ENCODE measurements around the gene UPK3A. TPM values are rescaled to one million over a fixed set of nuclear protein-coding genes. Genes with fewer than 3 reads are reported as not detected.
A peak's percentile ranks its signal among the peaks of the same experiment; 100 is the strongest.

Gene UPK3A
- total RNA-seq, 1 donor from 2014 or later: not detected

DNA sequence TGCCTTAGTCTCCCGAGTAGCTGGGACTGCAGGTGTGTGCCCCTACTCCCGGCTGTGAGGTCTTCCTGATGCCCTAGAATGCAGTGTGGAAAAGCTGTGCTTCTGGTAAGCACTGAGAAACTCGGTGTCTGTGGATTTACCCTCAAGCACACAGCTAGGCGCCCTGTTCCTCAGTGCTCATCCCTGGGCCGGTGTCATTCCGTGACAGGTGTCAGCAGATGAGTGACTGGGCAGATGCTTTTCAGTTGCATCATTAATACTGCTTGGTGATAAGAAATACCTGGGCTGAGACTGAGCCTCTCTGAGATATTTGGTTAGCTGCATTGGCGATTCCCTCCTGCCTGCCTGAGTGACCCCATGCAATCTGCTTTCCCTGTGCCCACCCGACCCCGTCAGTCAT, 46.7 kb downstream of the UPK3A start:
- no peak for DNase-seq (ENCODE audit: low spot score)
- TF ChIP-seq, protein P1, sequence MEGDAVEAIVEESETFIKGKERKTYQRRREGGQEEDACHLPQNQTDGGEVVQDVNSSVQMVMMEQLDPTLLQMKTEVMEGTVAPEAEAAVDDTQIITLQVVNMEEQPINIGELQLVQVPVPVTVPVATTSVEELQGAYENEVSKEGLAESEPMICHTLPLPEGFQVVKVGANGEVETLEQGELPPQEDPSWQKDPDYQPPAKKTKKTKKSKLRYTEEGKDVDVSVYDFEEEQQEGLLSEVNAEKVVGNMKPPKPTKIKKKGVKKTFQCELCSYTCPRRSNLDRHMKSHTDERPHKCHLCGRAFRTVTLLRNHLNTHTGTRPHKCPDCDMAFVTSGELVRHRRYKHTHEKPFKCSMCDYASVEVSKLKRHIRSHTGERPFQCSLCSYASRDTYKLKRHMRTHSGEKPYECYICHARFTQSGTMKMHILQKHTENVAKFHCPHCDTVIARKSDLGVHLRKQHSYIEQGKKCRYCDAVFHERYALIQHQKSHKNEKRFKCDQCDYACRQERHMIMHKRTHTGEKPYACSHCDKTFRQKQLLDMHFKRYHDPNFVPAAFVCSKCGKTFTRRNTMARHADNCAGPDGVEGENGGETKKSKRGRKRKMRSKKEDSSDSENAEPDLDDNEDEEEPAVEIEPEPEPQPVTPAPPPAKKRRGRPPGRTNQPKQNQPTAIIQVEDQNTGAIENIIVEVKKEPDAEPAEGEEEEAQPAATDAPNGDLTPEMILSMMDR (IDR thresholded peaks at IDR 0.05): no peak
- no peaks in the 10 kb centered on the region for H3K9me3 Mint-ChIP-seq (ENCODE audit: low read depth)
- peaks cover 25% of the 10 kb centered on the region for H3K36me3 Mint-ChIP-seq (ENCODE audit: low read depth)
- H3K4me3 Mint-ChIP-seq (ENCODE audit: unreplicated experiment): no peak overlapping the region
- no peak overlapping the region for H3K27ac Mint-ChIP-seq (ENCODE audit: unreplicated experiment)
- H3K4me1 Mint-ChIP-seq (ENCODE audit: low read depth): no peaks in the 10 kb centered on the region
- no peaks in the 10 kb centered on the region for H3K27me3 Mint-ChIP-seq (ENCODE audit: low read depth)

DNA sequence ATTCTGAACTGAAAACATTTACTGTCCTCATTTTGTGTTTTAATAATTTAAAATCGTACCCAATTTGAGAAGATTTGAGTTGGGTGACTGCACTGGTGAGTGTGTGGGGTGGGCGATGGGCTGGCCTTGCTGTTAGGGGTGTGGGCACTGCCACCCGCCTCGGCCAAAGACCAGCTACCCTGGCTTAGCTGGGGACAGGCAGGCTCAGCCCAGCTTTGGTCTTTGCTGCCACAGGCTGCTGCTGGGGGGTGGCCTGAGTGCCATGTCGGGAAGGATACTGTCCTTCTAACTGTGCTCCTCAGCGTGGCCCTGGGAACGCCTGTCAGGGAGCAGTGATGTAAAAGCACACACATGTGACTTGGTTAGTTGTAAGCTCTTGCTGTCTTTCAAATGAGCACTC, 47.3 kb downstream of the UPK3A start:
- DNase-seq (ENCODE audit: low spot score): no peak
- H3K36me3 Mint-ChIP-seq (ENCODE audit: low read depth): peaks cover 29% of the 10 kb centered on the region
- no peaks in the 10 kb centered on the region for H3K9me3 Mint-ChIP-seq (ENCODE audit: low read depth)
- TF ChIP-seq, protein P1 (IDR thresholded peaks at IDR 0.05): no peak
- H3K27ac Mint-ChIP-seq (ENCODE audit: unreplicated experiment): no peak overlapping the region
- no peaks in the 10 kb centered on the region for H3K27me3 Mint-ChIP-seq (ENCODE audit: low read depth)
- no peak overlapping the region for H3K4me3 Mint-ChIP-seq (ENCODE audit: unreplicated experiment)
- H3K4me1 Mint-ChIP-seq (ENCODE audit: low read depth): no peaks in the 10 kb centered on the region

DNA sequence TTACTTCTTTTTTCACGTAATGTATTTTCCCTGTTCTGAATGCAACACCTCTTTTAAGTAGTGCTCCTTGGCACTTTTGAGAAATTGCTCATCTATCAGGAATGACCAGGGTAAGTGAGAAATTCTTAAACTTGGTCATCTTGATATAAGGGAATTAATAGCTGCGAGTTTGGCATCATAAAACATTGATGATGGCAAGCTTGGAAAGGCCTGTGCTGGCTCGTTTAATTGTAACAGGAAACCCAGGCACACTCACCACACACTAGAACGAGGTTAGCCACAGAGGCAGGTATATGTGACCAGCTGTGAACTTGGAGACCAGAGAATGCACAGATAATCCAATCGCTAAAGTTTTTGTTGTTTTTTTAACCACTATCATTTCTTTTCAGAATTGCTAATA, 49.3 kb downstream of the UPK3A start:
- TF ChIP-seq, protein P1 (IDR thresholded peaks at IDR 0.05): no peak
- H3K27me3 Mint-ChIP-seq (ENCODE audit: low read depth): no peaks in the 10 kb centered on the region
- no peaks in the 10 kb centered on the region for H3K9me3 Mint-ChIP-seq (ENCODE audit: low read depth)
- no peaks in the 10 kb centered on the region for H3K4me1 Mint-ChIP-seq (ENCODE audit: low read depth)
- no peak overlapping the region for H3K4me3 Mint-ChIP-seq (ENCODE audit: unreplicated experiment)
- H3K36me3 Mint-ChIP-seq (ENCODE audit: low read depth): peaks cover 36% of the 10 kb centered on the region
- no peak overlapping the region for H3K27ac Mint-ChIP-seq (ENCODE audit: unreplicated experiment)
- no peak for DNase-seq (ENCODE audit: low spot score)

DNA sequence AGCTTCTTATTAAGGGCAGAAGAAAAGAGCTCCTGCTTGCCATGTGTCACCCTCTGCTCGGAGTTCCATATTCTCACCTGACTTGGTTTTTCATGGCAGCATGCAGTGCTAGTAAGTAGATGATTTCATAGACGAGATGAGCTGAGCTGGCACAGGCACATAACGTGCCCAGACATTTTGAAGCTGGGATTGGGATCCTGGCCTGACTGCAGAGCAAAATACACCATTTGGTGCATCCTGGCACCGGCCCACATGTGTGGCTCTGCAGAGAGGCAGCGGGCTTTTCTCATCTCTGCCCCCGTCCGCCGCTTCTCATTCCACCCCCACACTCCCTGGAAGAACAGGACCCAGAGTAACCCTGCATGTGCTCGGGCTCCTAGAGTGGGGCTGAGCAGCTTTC, 49.8 kb downstream of the UPK3A start:
- Mint-ChIP-seq H3K9me3 (ENCODE audit: low read depth) (no peaks in the 10 kb centered on the region), H3K36me3 (ENCODE audit: low read depth) (peaks cover 35% of the 10 kb centered on the region), H3K4me1 (ENCODE audit: low read depth) (no peaks in the 10 kb centered on the region), H3K27me3 (ENCODE audit: low read depth) (no peaks in the 10 kb centered on the region), H3K27ac (ENCODE audit: unreplicated experiment) (no peak overlapping the region), H3K4me3 (ENCODE audit: unreplicated experiment) (no peak overlapping the region)
- TF ChIP-seq, protein P1 (IDR thresholded peaks at IDR 0.05): no peak
- DNase-seq (ENCODE audit: low spot score): no peak

DNA sequence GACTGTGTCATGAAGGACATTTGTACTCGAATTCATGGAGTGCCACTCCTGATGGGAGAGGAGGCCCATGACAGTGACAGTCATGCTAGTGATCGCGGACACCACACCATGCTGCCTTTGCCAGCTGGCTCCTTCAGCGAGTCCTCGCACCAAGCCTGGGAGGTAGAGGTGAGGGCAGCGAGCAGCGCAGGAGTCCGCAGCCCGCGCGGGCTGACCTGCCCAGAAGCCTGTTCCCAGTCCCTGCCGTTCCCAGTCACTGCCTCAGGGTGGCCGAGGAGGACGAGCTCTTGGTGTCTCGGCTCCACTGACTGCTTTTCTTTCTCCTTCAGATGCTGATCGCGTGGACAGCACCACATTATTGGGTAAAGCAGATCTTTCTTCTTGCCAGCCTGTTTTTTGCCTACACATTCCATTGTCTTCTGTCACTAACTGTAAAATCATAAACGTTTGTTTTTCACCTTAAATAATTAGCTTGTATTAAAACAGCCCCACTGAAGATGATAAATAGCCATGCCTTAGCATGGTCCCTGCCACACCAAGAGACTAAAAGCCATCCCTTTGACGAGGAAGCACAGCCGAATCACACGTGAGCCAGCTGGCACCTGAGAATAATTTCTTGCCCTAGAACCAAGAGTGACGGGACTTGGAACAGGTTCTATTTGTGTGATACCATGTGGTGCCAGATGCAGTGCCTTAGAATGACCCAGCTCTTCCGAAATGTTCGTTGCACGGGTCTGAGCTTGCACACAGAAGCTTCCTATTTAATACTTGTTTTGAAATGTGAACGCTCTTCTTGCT, 50.5 kb downstream of the UPK3A start:
- peaks cover 39% of the 10 kb centered on the region for H3K36me3 Mint-ChIP-seq (ENCODE audit: low read depth)

More for the DNA sequence above, 50.5 kb downstream of the UPK3A start:
- H3K9me3 Mint-ChIP-seq (ENCODE audit: low read depth): no peaks in the 10 kb centered on the region
- H3K4me3 Mint-ChIP-seq (ENCODE audit: unreplicated experiment): no peak overlapping the region
- no peak overlapping the region for H3K27ac Mint-ChIP-seq (ENCODE audit: unreplicated experiment)
- H3K4me1 Mint-ChIP-seq (ENCODE audit: low read depth): no peaks in the 10 kb centered on the region
- TF ChIP-seq, protein P1 (IDR thresholded peaks at IDR 0.05): peak; percentile 19
- DNase-seq (ENCODE audit: low spot score): no peak
- no peaks in the 10 kb centered on the region for H3K27me3 Mint-ChIP-seq (ENCODE audit: low read depth)
